Left lobe of liver (tissue), 2 donors: Measurements from ENCODE around the gene ATP9B. TPM values are rescaled to one million over a fixed set of nuclear protein-coding genes. Genes with fewer than 3 reads are reported as not detected.
"Not testable (repeated sequence)": the region's sequence is repeated elsewhere in the genome, so short reads cannot be mapped to it uniquely, and the experiment has no call there.

Source experiments
- ATAC-seq: fragments of 200-7000 bp; cut with Tn5 transposase; one replicate; pipeline ENCODE4 v1.9.1; 2020; ENCODE audit warnings: mild to moderate bottlenecking, moderate library complexity
- DNase-seq: peaks from one replicate; pipeline ENCODE4 v3.0.0-alpha.2; 2020; ENCODE audit warnings: low spot score
- total RNA-seq: library from RNA; stranded (reverse); gene quantifications from one replicate; pipeline ENCODE4 v1.2.1, GENCODE V29; 2021
- donor health status: DM: no; HTN: no; CAD: no; lungs with moderate emphysema.
- donor health status: DM: no; HTN: yes; CAD: no.

ATP9B gene
- total RNA-seq, 1 donor from 2014 or later = 11.1 TPM

DNA sequence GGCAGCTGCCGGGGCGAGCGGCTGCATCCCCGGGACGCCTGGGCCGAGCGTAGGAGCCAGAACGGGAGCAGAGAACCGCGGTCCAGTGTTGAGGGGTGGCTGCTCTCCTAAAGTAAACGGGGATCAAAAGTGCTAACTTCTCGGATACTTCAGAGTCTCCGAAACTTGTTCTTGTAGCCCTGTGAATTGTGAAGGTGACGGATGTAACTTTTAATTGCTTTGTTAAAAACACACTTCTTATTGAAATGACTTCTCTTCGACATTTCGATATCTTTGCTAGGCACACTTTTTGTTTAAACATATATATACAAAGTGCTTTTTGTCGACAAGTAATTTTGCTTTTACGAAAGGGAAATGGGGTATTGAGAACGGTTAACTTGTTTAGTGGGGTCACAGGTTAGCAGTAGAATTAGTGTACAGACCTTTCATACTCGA, 540 bp downstream of the ATP9B start:
- DNase-seq (no peak), ATAC-seq (peak; percentile 53)

DNA sequence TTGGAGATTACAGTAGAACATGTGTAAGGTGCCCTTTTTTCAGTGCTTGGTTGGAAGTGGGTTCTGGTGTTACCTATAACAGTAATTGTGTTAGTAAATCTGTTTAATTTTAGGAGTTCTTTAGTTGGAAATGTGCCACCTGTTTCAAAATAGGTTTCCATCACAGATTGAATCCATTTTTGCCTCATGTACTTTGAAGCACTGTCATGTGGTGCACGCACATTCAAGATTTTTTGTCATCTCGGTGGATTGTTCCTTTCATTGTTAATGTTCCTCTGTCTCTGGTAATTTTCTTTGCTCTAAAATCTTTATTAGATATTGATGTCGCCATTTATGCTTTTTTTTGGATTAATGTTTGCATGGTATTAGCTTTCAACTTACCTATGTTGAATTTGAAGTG, 1.3 kb downstream of the ATP9B start:
- DNase-seq = no peak
- no peak for ATAC-seq

DNA sequence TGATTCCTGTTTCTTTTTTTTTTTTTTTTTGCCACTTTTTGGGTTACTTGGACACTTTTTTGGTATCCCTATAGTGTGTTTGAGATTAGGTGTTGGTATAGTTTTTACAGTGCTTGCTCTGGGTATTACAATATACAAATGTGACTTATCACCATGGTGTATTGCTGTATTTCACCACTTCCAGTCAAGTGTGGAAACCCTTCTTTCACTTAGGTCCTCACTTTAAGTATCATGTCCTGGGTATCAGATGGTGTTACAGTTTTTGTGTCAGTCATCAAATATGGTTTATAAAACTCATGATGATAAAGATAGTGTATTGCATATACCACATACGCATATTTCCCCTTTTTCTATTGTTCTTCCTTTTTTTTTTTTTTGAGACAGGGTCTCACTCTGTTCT, 1.8 kb downstream of the ATP9B start:
- DNase-seq = no peak
- ATAC-seq = no peak

DNA sequence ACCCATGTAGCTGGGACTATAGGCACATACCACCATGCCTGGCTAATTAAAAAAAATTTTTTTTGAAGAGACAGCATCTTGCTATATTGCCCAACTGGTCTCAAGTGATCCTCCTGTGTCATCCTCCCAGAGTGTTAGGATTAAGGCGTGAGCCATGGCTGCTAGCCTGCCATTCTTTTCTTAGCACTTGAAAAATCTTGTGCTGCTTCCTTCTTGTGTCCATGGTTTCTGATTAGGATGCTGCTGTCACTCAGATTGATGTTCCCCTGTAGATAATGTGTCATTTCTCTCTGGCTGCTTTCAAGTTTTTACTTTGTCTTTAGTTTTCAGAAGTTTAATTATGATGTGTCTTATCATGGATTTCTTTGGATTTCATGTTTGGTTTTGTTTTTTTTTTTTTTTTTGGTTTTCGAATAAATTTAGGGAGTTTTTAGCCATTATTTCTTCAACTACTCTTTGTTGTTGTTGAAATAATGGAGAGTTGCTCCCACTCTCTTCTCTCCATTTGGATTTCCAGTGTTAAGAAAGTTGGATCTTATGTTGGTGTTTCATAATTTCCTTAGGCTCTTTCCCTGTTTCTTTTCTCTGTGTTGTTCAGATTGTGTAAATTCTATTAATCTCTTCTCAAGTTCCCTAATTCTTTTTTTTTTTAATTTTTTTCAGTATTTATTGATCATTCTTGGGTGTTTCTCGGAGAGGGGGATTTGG, 2.5 kb downstream of the ATP9B start:
- DNase-seq (no peak), ATAC-seq (no peak)

DNA sequence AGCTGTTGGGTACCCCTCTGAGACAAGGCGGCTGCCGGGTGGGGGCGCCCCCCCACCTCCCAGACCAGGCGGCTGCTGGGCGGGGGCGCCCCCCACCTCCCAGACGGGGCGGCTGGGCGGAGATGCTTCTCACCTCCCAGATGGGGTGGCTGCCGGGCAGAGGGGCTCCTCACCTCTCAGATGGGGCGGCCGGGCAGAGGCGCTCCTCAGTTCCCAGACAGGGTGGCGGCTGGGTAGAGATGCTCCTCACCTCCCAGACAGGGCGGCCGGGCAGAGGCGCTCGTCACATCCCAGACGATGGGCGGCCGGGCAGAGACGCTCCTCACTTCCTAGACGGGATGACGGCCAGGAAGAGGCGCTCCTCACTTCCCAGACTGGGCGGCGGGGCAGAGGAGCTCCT, 3.5 kb downstream of the ATP9B start:
- not testable (repeated sequence) for ATAC-seq, DNase-seq

DNA sequence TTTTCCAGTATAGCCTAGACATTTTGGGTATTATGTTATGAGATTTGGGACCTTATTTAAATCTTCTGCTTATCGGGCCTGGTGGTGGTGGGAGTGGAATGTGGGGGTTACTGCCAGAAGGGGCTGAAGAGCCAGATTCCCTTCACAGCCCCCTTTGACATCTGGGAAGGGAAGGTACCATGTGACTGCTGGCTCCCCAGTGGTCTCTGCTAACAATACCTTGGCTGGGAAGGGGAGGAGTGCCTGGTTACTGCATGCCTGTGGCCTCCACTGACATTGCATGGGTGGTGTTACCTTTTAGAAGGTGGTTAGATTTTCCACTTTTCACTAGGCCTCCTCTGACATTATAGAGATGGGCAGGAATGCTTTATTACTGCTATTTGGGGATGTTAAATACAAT, 8.0 kb downstream of the ATP9B start:
- ATAC-seq = no peak
- DNase-seq = no peak

DNA sequence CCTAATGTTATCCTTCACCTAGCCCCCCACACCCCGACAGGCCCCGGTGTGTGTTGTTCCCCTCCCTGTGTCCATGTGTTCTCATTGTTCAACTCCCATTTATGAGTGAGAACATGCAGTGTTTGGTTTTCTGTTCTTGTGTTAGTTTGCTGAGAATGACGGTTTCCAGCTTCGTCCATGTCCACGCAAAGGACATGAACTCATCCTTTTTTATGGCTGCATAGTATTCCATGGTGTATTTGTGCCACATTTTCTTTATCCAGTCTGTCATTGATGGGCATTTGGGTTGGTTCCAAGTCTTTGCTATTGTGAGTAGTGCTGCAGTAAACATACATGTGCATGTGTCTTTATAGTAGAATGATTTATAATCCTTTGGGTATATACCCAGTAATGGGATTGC, 9.6 kb downstream of the ATP9B start:
- not testable (repeated sequence) for ATAC-seq

DNA sequence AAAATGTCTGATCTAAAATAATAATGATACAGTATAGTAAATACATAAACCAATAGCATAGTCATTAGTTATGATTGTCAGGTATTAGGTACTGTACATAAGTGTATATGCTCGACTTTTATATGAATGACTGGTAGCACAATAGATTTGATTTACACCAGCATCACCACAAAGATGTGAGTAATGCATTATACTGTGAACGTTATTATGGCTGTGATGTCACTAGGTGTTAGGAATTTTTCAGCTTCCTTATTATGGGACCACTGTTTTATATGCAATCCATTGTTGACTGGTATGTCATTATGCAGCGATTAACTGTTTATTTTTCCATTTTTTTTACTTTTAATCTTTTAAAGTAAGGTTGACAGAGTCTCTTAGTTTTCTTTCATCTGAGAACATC, 23.7 kb downstream of the ATP9B start:
- ATAC-seq (no peak), DNase-seq (no peak)

More for the DNA sequence above, 9.6 kb downstream of the ATP9B start:
- DNase-seq = not testable (repeated sequence)

DNA sequence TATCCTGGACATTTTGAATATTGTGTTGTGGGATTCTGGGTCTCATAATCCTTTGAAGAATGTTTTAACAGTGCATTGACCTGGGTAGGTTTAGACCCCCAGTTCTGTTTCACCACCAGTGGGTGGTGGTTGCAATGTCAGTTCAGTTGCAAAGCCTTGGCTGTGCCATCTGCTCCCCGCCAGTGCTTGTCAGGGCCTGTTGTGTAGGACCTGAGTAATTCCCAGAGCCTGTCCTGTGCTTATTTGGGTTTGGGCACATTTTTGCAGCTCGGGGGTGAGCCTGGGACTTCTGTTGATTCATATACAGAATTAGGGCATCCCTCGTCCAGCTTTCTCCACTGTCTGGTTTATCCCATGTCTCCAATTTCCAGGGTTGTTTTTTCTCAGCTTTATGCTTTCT, 24.8 kb downstream of the ATP9B start:
- DNase-seq (no peak), ATAC-seq (no peak)

DNA sequence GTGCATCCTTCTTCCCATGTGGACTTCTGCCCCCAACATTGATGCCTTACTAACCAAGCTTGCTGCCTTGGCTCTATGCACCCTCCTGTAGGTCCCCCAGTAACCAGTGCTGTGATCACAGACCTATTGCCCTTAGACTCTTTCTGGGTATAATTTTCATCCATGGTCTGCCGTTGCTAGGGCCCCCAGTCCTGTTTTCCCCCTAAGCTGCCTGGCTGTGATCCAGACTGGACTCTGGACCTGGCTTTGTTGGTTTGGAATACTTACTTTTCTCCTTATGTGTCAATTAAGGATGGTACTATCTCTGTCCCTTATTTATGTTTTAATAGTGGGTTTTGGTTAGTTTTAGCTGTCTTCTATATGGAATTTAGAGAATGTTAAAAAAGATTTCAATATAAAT, 26.0 kb downstream of the ATP9B start:
- ATAC-seq (peak; percentile 34), DNase-seq (no peak)

DNA sequence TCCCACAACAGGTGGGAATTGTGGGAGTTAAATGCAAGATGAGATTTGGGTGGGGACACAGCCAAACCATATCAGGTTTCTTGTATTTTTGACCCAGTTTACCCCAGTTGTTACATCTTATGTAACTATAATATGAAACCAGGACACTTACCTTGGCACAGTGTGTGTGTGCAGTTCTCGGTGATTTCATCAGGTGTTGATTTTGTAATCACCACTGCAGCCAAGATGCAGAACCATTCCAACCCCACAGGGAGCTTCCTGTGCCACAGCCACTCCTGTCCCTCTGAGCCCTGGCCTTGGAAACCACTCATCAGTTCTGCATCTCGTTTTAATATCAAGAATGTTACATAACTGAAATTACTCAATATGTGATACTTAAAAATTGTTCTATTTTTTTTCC, 31.8 kb downstream of the ATP9B start:
- DNase-seq (no peak), ATAC-seq (peak; percentile 69)

DNA sequence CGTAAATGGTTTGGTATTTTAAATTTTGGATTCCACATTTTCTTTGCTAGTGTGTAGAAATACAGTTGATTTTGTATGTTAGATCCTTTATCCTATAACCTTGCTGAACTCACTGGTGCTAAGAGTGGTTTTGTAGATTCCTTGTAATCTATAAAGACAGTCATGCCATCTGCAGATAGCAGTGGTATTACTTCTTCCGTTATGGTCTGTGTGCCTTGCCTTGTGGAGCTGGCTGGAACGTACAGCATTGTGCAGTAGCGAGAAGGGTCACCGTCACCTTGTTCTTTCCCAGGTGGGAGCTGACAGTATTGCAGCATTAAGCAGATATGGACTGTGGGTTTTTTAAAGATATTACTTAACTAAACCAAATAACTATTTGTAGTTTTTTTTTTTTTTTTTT, 33.7 kb downstream of the ATP9B start:
- no peak for DNase-seq
- ATAC-seq = no peak

DNA sequence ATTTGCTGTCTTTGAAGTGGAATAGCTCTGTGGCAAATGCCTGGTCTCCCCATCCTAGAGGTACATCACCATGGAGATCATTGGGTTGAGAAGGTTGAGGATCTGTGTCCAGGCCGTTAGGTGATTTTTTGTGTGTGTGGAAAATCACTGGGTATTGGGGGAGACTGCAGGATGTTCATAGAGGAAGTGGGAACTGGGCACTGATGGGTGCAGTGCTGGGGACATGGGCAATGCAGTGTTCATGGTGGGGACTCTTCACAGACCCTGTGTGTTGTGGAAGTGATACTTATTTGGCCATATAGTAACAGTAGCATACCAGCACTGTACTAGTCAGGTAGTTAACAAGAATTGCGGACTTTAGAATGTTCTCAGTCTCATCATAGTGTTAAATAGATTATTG, 34.9 kb downstream of the ATP9B start:
- DNase-seq (no peak), ATAC-seq (no peak)

DNA sequence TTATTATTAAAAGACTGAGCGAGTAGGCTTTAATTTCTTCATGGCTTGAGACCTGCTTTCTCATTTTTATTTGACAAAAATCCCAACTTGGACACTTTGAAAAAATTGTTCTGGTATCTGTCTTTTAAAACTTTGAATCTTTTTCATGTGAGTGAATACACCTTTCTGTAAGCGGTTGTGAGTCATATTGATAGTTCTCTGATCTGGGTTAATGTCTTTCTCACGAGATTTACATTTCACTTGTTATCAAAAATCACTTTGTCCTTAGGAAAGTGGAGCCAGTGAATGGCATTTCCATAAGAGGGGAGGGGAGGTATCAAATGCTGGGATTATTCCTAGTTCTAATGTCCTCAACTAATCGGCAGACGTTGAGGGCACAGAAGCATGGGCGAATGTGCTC, 36.3 kb downstream of the ATP9B start:
- DNase-seq (no peak), ATAC-seq (no peak)

DNA sequence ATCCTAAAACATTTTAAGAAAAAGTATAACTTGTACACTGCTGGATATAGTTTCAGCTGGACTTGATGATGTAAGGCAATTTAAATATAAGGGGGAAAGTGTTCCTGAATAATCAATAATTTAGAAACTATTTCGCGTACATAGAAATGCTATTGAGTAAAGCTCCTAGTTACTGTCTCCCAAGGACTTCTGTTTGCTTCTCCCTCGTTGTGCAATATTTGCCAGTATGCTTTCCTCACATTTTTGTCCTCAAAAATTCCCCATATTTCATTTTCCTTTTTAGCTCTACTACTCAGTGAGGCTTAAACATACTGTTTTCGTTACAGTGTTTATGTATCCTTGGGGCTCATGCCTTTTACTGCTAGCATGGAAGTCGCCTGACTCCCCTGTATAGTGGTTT, 36.9 kb downstream of the ATP9B start:
- peak; percentile 52 for ATAC-seq
- DNase-seq = no peak

DNA sequence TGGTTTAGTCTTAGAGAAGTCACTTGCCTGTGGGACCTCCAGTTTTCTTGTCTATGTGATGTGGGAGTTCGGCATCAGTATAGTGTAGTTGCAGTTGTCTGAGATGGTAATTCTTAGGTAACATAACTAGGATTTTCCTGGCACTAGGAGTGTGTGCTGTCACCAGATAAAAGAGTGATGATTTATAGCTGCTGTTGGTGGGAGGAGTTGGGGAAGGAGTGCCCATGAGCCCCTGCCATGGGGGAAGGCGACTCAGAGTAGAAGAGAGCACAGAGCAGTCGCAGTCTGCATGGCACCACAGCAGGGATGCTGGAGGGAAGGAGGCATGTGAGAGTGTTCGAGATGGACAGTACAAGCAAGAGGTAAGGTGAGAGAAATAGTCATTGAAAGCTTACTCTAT, 38.7 kb downstream of the ATP9B start:
- ATAC-seq = no peak
- no peak for DNase-seq

DNA sequence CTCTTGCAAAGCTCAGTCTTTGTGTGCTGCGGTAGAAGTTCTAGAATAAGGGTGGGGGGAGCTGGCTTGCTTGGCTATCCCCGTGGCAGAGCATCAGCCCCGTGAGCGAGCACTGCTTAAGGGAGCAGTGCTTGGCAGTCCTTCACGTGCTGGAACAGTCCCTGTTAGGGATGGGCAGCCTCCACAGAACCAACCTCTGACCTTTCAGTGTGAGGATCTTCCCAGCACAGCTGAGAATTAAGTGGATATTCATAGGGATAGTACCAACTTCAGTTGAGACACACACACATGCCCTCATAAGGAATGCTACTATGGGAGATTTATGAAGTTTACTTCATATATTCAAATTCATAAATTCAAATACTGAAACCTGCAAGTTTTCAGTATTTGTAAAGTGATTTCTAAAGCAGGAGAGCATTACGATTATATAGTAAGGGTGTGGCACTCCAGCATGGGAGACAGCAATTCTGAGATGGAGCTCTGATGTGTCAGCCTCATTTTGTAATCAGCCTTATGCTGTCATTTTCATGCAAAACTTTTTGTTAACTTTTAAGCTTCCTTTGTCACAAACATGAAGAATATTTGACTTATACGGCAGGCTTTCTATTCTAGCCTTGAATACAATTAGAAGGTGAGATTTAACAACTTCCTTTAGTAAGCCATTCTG, 39.5 kb downstream of the ATP9B start:
- ATAC-seq (no peak), DNase-seq (no peak)

DNA sequence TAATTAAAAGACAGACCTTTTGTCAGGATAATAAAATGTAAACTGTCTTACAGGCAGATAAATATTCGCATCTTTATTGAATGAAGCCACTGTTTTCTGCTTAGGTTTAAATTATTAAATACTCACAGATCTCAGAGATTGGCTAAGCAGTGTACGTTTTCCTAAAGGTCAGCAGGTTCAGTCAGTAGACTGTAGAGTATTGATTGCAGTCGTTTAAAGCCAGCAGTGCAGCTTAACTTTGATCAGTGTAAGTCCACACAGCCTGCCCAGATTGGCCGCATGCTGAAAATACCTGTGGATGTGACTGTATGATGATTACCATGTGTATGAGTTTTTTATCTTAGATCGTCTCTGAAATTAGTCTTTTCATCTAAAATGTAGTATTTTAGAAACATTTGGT, 42.3 kb downstream of the ATP9B start:
- DNase-seq = no peak
- peak; percentile 98 for ATAC-seq

DNA sequence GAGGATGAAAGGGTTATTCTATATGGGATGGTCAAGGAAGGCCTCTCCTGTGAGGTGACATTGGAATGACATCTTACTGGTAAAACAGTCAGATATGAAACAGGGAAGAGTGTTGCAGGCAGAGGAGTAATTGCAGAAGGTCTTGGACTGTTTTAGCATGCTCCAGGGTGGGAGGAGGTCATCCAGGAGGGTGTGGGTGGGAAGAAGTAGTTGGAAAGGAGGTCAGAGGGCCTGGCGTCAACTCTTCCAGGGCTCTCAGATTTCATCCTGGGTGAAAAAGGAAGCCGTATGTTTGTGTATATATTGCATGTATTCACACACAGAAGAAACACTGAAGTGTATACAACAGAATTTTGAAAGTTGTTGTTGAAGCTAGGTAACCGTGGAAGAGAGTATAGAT, 48.2 kb downstream of the ATP9B start:
- ATAC-seq = no peak
- DNase-seq = no peak

DNA sequence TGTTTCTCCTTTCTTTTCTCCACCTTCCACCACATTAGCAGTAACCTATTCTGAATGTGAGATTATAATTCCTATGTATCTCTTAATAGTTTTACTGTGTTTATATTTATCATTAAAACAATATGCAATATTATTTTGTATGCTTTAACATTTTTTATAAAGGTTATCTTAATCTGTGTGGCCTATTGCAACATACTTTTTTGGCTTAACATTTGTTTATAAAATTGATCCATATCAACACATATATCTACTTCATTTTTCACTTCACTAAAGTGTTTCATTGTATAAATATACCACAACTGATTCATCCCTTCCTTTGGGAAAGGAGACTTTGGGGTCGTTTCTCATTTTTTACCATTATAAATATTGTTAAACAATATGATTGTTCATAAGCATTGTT, 48.6 kb downstream of the ATP9B start:
- no peak for DNase-seq
- ATAC-seq = no peak

DNA sequence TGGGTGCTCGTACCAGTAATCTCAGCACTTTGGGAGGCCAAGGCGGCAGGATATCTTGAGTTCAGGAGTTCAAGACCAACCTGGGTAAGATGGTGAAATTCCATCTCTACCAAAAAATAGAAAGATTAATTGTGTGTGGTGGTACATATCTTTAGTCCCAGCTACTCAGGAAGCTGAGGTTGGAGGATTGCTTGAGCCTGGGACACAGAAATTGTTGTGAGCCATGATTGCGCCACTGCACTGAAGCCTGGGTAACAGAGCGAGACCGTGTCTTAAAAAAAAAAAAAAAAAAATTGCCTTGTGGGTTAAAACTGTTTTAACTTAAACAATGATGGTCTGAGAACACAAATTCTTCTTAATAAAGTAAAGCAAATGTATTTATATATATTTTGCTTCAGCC, 49.6 kb downstream of the ATP9B start:
- DNase-seq (no peak), ATAC-seq (no peak)

DNA sequence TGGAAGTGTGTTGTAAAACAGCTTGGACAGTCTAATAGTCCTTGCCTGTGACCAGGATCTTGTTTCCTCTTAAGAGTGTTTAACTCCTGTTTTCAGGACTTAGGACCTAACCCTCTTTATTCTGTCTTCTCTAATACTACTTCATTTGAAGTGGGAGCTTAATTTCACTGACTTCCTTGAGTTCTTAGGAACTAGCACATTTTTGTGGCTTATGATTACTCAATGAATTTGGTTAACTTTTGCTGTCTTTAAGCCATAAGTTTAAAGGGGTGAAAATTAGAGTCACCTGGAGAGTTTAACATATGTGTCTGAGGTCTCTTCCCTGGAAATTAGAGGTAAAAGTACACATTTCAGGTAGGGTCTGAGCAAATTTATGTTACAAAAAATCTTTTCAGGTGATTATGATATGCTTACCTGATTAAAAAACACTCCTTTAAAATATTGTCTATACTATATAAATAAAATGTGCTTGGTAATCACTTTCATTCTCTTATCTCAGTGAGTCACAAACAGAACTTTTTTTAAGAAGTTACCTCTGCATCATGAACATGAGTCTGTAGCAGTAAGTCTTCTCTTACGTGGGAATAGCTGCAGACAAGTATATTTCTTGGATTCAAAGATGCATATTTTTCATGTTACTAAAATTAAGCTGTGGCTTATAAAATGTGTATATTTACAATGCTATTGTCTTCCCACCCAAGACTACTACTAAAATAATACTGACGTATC, 52.7 kb downstream of the ATP9B start:
- no peak for DNase-seq

More for the DNA sequence above, 52.7 kb downstream of the ATP9B start:
- ATAC-seq = no peak
